Measurements from ENCODE around the gene SPIRE1. TPM values are rescaled to one million over a fixed set of nuclear protein-coding genes. Genes with fewer than 3 reads are reported as not detected.

Gene SPIRE1
- 43.7 TPM for total RNA-seq
- long read RNA-seq, full-length matches to known transcripts = 20 of 27 reads
- long read RNA-seq, partial matches to known transcripts = 3 of 27 reads
- long read RNA-seq, other reads (novel, unspliced or antisense) = 4 of 27 reads

DNA sequence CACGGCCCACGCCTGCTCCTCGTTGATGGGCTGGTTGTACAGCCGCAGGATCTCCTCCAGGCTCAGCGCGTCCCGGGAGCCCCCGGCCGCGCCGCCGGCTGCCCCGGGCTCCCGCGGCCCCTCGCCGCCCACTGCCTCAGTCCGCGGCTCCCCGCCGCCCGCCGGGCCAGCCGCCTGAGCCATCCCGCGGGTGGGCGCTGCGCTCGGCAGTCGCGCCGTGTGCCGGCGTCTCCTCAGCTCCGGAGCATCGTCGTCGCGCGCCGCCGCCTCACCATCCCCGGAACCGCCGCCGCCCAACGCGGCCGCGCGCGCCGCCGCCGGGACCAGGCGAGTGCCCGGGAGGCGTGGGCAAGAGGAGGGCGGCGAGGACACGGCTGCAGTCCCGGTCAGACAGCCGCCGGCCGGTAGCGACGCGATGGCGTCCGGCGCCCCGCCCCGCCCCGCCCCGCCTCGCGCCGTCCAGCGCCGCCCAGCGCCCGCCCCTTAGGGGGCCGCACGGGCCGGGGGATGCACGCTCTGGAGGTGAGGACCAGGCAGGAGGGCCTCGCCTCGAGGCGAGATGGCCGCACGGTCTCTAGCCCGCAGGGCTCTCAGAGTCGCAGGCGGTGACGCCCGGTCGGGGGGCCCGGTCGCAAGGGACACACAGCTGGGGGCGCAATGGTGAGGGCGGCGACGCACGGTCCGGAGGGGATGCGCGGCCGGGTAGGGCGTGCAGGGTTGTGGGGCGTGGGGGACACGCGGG is at the start of gene SPIRE1:
TSS of gene SPIRE1 (minus strand) at position 424 of the 742 bp plus-strand sequence. CDS start at position 183, 241 bp downstream.
- DNase-seq (ENCODE audit: missing footprints) = peak; percentile 87
- ATAC-seq = peak; percentile 92
- intact Hi-C loops (cut with DNase I) = loop anchor here (5.0 to 10.0 kb wide), 4 partner anchors 61 to 383 kb away; partner anchors contain the start of gene PRELID3A

DNA sequence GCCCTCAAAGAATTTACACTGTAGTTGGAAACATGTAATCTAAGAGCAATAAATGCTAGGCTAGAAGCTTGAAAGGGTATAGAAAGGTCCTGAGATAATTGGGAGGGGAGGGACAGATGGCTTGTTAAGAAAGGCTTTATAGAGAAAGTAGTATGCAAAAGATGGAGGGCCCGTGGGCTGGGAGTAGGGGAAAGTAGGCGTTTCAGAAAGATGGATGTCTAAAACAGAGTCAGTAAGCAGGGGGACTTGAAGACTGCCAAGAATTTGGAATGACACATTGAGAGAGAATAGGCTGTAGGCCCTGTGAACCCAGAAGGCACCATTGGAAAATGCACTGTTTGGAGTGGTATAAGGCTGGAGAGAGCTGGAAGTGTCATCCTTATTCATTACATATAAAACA is 45.8 kb upstream of the SPIRE1 start:
- DNase-seq (ENCODE audit: missing footprints) = no peak
- intact Hi-C loops (cut with DNase I) = no loop called here
- no peak for ATAC-seq

DNA sequence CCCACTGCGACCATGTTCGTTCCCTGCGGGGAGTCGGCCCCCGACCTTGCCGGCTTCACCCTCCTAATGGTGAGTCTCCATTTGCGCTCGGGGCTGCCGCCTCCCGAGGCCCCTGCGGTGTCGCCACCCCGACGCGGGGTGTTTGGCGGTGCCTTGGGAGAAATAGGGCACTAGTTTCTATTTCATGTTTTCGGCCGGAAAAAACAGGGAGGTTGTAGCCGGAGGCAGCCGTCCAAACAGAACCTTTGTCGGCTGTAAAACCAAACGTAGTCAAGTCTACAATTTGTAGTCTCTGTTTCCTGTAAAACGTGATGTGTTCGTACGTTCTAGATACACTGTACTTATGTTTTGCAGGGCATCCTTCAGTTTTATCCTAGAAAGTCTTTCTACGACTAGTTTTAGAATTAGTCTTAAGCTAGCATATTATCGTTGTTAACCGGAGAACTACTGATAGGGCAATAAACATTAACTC is 45.2 kb upstream of the SPIRE1 start:
- DNase-seq (ENCODE audit: missing footprints) (no peak), ATAC-seq (no peak)

DNA sequence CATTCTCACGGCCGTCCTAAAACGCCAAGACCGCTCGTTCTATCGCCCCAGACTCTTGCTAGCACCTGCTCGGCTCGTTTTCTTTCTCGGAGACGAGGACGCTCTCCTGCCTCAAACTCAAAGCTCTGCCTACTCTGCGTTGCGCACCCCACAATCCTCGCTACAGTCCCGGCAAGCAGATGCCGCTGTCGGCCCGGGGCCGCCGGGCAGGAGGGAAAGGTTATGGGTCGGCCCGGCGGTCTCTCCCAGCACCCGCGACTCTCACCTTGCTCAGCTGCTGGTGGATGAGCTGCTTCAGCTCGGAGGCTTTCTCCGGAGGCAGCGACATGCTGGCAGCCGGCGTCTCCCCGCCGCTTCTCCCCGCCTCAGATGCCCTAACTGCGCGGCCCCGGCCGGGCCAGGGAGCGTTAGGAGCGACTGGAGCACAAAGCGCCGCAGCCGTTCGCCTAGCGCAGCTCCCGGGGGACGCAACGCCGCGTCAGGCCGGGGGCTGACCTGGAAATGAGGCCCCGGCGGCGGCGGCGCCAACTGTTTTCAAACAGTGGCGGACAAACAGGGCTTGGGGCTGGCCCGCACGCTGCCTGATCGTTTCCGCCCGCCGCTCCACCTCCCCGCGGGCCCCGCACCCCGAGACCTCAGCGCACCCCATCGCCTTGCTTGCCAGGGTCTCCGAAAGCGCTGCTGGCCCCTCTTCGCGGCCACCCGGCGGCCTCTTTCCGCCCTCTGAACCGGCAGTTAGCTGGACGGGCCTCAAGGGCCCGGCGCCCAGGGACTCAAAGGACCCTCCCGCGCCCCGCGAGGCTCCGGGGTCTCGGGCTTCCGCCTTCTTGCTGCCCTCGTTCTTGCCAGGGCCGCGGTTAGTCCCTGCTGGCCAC is 44.6 kb upstream of the SPIRE1 start, which contains the start of the genes CEP76 and PSMG2:
TSS of gene CEP76 (minus strand) at position 503 of the 875 bp plus-strand sequence. CDS start at position 328, 175 bp downstream.
TSS of gene PSMG2 (plus strand) at position 822 of the 875 bp plus-strand sequence. CDS start 66 bp downstream, outside the sequence.
- peak; percentile 96 for ATAC-seq
- intact Hi-C loops (cut with DNase I) = no loop called here

More for the DNA sequence above, 45.2 kb upstream of the SPIRE1 start:
- intact Hi-C loops (cut with DNase I) = no loop called here

DNA sequence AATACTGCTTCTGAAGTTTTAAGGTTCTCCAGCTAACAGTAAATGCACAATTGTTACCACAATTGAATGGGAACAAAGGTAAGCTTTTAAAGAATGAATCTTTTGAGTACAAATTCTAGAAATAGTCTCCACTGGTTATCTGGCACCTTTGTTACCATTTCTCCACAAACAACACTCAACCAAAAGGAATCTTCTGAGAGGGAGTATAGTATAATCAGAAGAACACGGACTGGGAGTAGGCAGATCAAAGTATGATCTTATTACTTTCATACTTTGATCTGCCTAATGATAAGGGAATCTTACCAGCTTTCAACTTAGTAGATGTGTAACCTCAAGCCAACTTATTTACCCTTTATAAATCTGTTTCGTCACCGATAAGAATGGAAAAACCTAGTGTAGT is 43.3 kb upstream of the SPIRE1 start:
- no peak for ATAC-seq
- intact Hi-C loops (cut with DNase I) = no loop called here
- no peak for DNase-seq (ENCODE audit: missing footprints)

More for the DNA sequence above, 44.6 kb upstream of the SPIRE1 start, which contains the start of the genes CEP76 and PSMG2:
- peak; percentile 97 for DNase-seq (ENCODE audit: missing footprints)

DNA sequence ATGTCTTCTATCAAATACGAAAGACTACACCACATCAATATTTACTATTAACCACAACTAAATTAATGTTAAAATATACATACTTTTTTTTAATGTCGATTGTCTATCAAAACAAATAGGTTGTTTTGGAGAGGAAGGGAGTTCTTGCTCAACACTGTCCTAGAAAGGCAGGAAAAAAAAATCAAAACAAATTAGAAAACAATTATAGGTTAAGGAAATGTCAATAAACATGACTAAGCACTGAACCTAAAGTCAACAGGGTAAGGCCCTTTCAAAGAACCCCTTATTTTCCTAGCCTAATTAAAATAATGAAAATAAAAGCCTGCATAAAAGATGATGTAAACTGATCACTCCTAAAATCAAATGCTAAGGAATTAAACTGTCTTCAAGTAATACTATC is 41.8 kb upstream of the SPIRE1 start:
- intact Hi-C loops (cut with DNase I) = no loop called here
- DNase-seq (ENCODE audit: missing footprints) (no peak), ATAC-seq (no peak)

DNA sequence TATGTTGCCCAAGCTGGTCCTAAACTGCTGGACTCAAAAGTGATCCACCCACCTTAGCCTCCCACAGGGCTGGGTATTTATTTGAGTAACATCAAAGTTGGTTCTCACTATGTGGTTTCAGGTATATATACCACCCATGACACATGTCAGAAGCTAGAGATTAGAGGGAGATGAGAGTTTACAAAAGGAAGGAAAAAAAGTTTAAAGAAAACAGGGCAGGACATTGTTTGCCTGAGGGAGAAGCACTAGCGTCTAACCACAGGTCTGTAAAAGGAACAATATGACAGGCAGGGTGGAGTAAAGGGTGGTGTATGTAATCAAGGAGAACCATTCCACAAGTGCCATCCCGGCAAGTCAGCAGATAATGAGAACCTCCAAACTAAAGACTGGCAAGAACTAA is 36.1 kb upstream of the SPIRE1 start:
- intact Hi-C loops (cut with DNase I) = no loop called here
- no peak for ATAC-seq
- no peak for DNase-seq (ENCODE audit: missing footprints)

DNA sequence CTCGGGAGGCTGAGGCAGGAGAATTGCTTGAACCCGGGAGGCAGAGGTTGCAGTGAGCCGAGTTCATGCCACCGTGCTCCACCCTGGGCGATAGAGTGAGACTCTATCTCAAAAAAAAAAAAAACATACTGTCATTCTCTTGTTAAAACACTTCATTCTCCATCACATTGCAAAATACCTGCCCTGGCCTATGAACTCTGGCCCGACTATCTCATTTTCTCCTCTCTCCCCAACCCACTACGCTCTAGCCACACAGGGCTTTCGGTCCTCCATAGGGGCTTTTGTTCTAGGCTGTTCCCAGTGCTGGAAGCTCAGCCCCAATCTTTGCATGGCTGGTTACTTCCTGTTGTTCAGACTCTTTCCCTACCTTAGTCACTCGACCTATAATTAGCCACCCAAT is 34.3 kb upstream of the SPIRE1 start:
- intact Hi-C loops (cut with DNase I) = no loop called here
- no peak for DNase-seq (ENCODE audit: missing footprints)
- ATAC-seq = no peak

DNA sequence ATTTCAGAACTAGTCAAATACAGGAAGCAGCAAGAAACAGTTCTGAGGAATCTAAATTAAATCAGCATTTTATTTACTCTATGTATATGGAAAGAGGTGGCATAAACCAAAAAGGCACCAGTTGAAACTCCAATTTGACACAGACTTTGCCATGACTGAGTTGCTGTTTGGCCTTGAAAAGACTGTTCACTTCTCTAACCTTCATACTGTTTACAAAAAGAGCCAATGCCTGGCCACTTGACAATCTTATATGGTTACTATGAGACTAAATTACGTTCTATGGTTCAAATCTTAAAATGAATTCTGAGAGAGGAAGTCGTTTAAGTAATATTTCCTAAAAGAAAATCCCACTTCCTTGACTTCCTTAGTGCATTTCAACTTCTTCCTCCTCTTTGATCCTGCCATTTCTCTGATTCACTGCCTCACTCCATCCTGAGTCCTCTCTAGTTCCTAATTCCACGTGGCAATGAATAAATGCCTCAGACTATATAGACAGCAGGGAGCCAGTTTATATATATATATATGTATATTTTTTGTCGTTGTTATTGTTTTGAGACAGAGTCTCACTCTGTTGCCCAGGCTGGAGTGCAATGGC is 31.4 kb upstream of the SPIRE1 start:
- ATAC-seq = no peak
- DNase-seq (ENCODE audit: missing footprints) = no peak
- intact Hi-C loops (cut with DNase I) = no loop called here

DNA sequence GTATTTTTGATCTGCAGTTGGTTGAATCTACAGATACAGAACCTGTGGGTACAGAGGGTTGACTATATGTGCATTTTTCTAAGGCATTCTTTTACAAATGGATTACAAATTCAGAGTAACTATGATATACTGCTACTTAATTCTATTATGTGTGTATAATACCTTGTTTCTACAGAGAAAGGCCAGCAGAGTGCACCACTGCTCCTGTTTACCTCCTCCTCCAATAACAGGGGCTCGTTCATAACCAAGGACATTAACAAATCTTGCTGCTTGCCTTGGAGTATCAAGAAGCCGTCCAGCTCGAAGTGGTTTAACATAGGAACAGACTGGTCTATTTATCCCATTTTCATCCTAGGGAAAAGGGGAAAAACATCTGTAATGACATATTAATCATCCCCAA is 28.2 kb upstream of the SPIRE1 start:
- DNase-seq (ENCODE audit: missing footprints) (no peak), ATAC-seq (no peak)
- intact Hi-C loops (cut with DNase I) = no loop called here

DNA sequence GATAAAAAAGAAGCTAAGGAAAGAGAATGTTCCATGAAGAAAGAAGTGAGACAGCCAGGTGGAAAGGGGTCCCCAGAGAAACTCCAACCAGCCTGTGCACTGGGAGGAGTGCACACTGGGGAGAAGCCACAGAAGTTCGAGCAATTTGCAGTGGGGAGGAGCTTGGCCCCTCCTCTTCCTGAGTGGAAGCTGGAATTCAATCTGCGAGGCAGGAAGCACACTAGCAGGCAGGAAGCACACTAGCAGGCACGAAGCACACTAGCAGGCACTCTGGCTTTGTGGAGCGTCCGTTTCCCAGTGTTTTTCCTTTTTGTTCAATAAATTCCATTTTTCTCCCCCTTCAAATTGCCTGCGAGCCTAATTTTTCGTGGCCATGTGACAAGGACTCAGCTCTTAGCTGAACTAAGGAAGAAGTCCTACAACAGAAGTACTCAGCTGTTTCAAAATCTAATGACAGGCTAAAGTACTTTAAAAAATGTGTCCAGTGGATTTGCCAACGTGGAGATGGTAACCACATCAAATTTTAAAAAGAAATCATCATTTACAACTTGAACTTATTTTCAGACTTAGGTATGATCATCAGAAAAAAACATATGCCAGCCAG is 21.4 kb upstream of the SPIRE1 start:
- DNase-seq (ENCODE audit: missing footprints) (no peak), ATAC-seq (peak; percentile 90)
- intact Hi-C loops (cut with DNase I) = no loop called here

DNA sequence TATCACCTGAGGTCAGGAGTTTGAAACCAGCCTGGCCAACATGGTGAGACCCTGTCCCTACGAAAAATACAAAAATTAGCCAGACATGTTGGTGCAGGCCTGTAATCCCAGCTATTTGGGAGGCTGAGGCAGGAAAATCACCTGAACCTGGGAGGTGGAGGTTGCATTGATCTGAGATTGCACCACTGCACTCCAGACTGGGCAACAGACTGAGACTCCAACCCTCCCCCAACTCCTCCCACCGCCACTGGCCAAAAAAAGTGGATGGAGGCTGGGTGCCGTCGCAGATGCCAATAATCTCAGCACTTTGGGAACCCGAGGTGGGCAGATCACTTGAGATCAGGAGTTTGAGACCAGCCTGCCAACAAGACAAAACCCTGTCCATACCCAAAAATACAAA is 10.1 kb upstream of the SPIRE1 start:
- ATAC-seq (no peak), DNase-seq (ENCODE audit: missing footprints) (no peak)
- intact Hi-C loops (cut with DNase I) = no loop called here

DNA sequence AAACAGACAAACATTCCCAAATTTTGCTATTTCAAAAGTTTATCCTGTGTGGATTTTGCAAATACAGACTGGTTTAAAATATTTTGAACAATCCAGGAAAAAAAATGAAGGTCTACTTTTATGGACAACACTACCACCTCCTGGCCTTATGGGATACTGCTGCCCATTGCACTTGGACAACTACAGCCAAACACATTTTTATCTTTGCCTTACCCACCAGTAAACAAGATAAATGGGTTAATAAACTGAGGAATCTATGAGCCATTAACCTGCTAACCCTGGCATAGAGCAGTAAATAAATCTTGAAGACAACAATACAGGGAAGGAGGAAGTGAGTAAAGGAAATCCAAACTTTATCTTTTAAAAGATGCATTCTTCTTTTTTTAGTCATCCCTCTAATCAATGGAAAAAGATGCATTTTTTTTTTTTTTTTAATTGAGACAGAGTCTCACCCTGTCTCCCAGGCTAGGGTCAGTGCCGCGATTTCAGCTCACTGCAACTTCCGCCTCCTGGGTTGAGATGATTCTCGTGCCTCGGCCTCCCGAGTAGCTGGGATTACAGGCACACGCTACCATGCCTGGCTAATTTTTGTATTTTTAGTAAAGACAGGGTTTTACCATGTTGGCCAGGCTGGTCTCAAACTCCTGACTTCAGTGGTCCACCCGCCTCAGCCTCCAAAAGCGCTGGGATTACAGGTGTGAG is 2.1 kb upstream of the SPIRE1 start:
- ATAC-seq = no peak
- DNase-seq (ENCODE audit: missing footprints) = no peak
- intact Hi-C loops (cut with DNase I) = loop anchor here (1.0 to 10.0 kb wide), 5 partner anchors 63 to 385 kb away; partner anchors contain the start of gene PRELID3A

DNA sequence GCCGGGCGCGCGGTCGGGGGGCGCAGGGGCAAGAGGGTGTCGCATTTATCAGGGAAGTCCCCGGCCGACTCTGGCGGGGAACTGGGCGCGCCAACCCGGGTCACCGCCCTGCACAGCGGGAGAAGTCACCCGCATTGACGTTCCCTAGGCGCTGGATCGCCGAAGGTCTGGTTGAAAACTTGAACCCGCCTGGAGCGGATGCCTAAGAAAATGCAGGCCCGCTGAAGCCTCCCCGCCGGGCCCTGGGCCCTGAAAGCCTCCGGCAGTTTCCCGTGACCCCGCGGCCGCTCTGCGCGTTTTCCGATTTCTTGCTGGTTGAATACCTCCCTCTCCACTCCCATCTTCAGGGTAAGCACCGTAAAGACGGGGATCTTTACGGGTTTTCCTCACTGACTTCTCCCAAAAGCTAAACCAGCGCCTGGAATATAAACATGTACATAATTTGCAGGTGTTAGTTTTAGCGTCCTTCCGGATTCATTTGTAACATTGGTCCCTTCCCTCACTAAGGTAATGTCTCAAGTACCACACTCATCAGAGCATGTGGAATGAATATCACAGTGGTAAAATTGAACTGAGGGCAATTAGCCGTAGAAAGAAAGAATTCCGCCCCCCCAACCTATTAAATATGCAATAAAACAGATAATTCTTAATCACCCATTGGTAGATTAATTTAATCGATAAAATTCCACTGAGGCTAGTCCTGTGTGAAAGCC is 675 bp upstream of the SPIRE1 start:
- ATAC-seq (peak; percentile 40), DNase-seq (ENCODE audit: missing footprints) (no peak)
- intact Hi-C loops (cut with DNase I) = loop anchor here (5.0 to 10.0 kb wide), 4 partner anchors 61 to 384 kb away; partner anchors contain the start of gene PRELID3A

DNA sequence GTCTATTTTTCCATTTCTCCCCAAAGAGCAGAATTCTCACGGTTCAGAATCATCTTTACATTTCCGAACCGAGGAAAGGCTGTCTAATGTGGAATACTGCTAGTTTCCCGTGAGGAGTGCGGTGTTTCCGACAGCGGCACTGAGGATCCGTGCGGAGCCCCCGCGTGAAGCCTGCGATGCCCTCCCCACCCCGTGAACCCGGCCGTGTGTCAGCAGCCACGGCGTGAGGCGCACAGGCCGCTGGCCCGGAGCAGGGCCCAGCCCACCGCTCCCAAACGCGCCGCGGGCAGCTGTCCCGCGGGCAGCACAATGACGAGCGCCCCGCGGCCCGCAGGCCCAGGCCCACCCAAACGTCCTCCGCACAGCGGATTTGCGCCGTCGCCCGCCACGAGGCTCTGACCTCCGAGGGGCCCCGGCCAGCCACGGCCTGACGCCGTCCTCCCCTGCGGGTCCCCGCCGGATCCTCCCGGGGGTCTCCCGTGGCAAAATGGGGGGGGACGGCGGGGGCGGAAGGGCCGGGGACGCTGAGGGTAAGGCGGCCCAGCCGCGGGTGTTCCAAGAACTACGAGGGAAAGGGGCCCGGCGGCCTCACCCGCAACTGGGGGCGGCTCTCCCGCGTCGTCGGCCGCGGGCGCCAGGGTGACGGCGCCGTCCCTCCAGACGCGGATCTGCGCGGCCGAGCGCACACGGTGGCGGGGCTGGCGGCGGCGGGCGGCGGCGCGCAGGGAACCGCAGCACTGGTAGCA is 796 bp downstream of the SPIRE1 start:
- DNase-seq (ENCODE audit: missing footprints) (peak; percentile 77), ATAC-seq (peak; percentile 71)
- intact Hi-C loops (cut with DNase I) = loop anchor here (5.0 to 10.0 kb wide), 4 partner anchors 60 to 382 kb away; partner anchors contain the start of gene PRELID3A

DNA sequence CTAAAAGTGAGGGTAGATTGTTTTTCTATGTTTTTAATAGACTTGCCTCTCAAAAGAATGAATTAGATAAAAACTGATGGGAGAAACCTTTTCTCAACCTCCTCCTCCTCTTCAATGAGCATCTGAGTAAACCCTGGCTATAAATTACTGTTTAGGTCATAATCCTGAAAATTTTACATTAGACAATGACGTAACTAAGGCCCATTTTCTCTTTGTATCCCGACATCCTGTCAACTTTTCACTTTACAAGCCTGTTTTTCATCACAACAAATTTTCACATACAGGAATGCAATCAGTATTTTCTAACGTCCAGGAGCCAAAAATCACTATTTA is 1.3 kb downstream of the SPIRE1 start:
- DNase-seq (ENCODE audit: missing footprints) = no peak
- intact Hi-C loops (cut with DNase I) = loop anchor here (5.0 to 10.0 kb wide), 4 partner anchors 59 to 382 kb away; partner anchors contain the start of gene PRELID3A
- no peak for ATAC-seq
